ENCODE measurements around the gene LTBP2.

DNA sequence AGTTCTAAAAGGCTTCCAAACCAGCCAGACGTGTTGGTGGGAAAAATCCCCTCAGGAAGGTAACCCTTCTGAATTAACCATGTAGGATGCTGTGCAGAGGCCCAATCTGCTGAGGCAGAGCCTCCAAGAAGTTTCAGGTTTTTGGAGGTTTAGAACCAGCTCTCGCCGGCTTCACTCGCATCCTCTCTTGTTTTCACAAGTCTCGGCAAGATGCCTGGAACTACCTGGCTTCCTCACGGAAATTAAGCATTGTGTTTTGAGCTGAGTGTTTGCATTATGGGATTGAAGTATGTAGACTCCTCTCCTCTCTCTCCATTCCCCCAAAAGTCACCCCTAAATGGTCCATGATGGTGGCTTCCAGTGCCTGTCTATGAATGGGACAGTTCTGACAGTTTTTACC, 20.6 kb downstream of the LTBP2 start:
- TF ChIP-seq, protein P1, sequence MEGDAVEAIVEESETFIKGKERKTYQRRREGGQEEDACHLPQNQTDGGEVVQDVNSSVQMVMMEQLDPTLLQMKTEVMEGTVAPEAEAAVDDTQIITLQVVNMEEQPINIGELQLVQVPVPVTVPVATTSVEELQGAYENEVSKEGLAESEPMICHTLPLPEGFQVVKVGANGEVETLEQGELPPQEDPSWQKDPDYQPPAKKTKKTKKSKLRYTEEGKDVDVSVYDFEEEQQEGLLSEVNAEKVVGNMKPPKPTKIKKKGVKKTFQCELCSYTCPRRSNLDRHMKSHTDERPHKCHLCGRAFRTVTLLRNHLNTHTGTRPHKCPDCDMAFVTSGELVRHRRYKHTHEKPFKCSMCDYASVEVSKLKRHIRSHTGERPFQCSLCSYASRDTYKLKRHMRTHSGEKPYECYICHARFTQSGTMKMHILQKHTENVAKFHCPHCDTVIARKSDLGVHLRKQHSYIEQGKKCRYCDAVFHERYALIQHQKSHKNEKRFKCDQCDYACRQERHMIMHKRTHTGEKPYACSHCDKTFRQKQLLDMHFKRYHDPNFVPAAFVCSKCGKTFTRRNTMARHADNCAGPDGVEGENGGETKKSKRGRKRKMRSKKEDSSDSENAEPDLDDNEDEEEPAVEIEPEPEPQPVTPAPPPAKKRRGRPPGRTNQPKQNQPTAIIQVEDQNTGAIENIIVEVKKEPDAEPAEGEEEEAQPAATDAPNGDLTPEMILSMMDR (tag by site-specific recombination; IDR thresholded peaks at IDR 0.05), result no peak
- TF ChIP-seq ZNF23 (tag by site-specific recombination; IDR thresholded peaks at IDR 0.05; ENCODE audit: borderline replicate concordance) (no peak), ZNF174 (tag by site-specific recombination; IDR thresholded peaks at IDR 0.05) (no peak), ZNF707 (tag by site-specific recombination; IDR thresholded peaks at IDR 0.05) (no peak), ZNF785 (tag by site-specific recombination; IDR thresholded peaks at IDR 0.05) (no peak), ZNF19 (tag by site-specific recombination; IDR thresholded peaks at IDR 0.05; ENCODE audit: low read depth) (no peak), ZEB2 (tag by site-specific recombination; IDR thresholded peaks at IDR 0.05) (no peak), GLIS2 (tag by site-specific recombination; IDR thresholded peaks at IDR 0.05) (no peak), ZNF121 (tag by site-specific recombination; IDR thresholded peaks at IDR 0.05) (no peak), ZNF830 (tag by site-specific recombination; IDR thresholded peaks at IDR 0.05; ENCODE audit: low read depth) (no peak), SP3 (tag by site-specific recombination; IDR thresholded peaks at IDR 0.05) (no peak)
- TF ChIP-seq, protein P2, sequence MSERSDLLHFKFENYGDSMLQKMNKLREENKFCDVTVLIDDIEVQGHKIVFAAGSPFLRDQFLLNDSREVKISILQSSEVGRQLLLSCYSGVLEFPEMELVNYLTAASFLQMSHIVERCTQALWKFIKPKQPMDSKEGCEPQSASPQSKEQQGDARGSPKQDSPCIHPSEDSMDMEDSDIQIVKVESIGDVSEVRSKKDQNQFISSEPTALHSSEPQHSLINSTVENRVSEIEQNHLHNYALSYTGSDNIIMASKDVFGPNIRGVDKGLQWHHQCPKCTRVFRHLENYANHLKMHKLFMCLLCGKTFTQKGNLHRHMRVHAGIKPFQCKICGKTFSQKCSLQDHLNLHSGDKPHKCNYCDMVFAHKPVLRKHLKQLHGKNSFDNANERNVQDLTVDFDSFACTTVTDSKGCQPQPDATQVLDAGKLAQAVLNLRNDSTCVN (tag by site-specific recombination; optimal IDR thresholded peaks at IDR 0.05), result no peak
